GM12891 (cell line): Measurements from ENCODE around the gene MRNIP.

Source experiments
- DNase-seq: peaks from one replicate; pipeline ENCODE4 v3.0.0; 2011; ENCODE audit warnings: low spot score; ENCODE audit not compliant: insufficient read length
- FAIRE-seq: peaks from 2 replicates; lab custom pipeline; 2011; peaks lifted over from hg19 to GRCh38; lab: Jason Lieb, UNC
- PAX5 ChIP-seq: IDR thresholded peaks from 2 replicates; pipeline ENCODE4 v1.6.1; 2011; ENCODE audit warnings: low read length, moderate library complexity, mild to moderate bottlenecking; ENCODE audit not compliant: insufficient read depth, severe bottlenecking
- POLR2A ChIP-seq: IDR thresholded peaks from 2 replicates; pipeline ENCODE4 v1.6.1; 2011; ENCODE audit warnings: low read depth, low read length, control low read depth
- POLR2AphosphoS5 ChIP-seq: IDR thresholded peaks from 2 replicates; pipeline ENCODE4 v1.6.1; 2011; ENCODE audit warnings: low read depth, low read length, control low read depth
- POU2F2 ChIP-seq: IDR thresholded peaks from 2 replicates; pipeline ENCODE4 v1.6.1; 2011; ENCODE audit warnings: low read depth, mild to moderate bottlenecking, control low read depth, low read length, moderate library complexity
- SPI1 ChIP-seq: IDR thresholded peaks from 2 replicates; pipeline ENCODE4 v1.6.1; 2011; ENCODE audit warnings: low read depth, low read length, control low read depth
- TAF1 ChIP-seq: IDR thresholded peaks from 2 replicates; pipeline ENCODE4 v1.6.1; 2011; ENCODE audit warnings: low read depth, low read length, control low read depth

MRNIP gene

DNA sequence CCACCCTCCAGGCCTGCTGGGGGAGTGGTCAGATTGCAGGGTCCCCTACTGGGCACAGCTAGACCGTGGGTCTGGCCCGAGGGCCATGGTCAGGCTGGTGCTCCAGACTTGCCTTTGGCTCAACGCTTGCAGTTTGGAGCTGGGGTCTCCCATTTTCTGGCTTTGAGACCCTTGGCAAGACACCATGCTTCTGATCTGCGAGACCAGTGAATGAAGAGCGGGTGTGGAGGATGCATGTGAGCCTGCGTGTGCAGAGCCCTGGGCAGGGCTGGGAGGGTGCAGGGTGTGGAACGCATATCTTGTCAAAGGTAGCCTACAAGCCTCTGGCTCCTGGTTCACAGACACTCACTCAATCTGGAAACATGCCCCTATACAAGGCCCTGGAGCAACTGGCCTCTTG is 6.1 kb upstream of the MRNIP start:
- TF ChIP-seq PAX5 (no peak), POLR2AphosphoS5 (no peak), SPI1 (no peak), TAF1 (no peak), POU2F2 (no peak), POLR2A (no peak)
- FAIRE-seq (no peak), DNase-seq (no peak)

DNA sequence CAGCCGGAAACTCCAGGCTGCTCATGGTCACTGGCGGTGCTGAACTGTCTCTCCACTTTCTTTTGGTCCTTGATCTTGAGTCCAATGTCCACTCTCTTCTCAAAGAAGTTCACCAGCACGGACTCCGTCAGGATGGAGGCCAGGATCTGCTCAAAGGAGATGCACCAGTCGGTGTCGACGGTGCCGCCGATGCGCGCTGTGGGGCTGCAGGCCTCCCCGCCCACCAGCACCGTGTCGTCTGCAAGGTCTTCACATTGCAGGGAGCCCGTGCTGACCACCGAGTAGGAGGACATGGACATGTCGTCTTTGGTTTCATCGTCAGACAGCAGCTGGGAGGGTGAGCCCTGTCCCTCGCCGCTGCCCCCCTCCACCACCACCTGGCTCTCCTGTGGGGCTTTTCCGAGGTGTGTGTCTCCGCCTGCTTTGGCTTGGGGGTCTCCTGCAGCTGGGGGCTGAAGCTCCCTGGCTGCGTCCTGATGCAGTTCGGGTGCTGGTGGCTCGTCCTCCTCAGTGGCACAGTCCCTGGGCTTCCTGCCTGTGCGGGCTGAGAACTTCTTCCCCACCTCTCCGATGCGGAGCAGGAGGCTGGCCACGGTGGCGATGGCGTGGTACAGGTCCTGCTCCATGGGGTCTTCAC is 5.0 kb upstream of the MRNIP start:
- FAIRE-seq: no peak
- TF ChIP-seq PAX5: no peak
- no peak for TF ChIP-seq POU2F2
- no peak for TF ChIP-seq TAF1
- TF ChIP-seq POLR2AphosphoS5: no peak
- no peak for TF ChIP-seq SPI1
- TF ChIP-seq POLR2A: no peak
- DNase-seq: no peak

DNA sequence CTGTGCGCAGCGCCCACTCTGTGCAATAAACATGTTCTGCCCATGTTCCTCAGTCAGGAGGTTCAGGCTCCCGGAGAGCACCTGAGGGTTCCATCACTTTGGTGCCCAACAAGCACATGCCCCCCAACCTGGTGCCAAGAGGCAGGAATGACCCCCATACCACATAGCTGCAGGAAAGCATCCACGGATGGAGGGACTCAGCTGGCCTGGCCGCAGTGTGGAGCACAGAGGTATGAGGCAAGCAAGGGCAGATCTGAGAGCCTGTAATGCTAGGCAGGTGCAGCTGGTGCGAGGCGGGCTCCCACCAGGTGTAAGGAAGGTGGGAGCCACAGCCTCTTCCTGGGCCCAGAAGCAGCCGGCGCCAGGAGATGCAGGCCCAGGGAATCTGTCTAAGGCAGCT is 4.3 kb upstream of the MRNIP start:
- DNase-seq (no peak), FAIRE-seq (no peak)
- TF ChIP-seq PAX5 (no peak), SPI1 (no peak), TAF1 (no peak), POLR2A (no peak), POLR2AphosphoS5 (no peak), POU2F2 (no peak)

- FAIRE-seq (no peak), DNase-seq (no peak)
- TF ChIP-seq POLR2AphosphoS5 (no peak), TAF1 (no peak), POLR2A (no peak), SPI1 (no peak), POU2F2 (no peak), PAX5 (no peak)
These were observed 3.7 kb upstream of the MRNIP start for GRCh38 chr5:179862296-179862695.

DNA sequence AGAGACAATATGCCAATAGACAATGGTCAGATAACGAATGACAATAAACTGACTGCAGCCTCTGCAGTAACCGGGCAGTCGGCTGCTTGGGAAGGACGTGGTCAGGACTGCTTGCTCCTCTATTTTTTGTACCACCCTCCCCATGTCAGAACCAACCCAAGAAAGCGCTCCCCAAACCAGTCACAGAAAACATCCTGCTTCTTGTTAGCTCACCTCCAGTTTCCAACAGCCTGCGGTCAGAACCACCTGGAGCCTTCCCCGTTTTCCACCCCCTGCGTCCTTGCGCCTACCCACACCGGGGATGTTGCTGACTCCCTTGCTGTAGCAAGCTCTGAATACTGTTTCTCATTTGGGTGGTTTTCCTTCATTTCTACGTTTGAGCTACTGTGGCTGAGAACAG is 1.7 kb upstream of the MRNIP start:
- FAIRE-seq (no peak), DNase-seq (no peak)

DNA sequence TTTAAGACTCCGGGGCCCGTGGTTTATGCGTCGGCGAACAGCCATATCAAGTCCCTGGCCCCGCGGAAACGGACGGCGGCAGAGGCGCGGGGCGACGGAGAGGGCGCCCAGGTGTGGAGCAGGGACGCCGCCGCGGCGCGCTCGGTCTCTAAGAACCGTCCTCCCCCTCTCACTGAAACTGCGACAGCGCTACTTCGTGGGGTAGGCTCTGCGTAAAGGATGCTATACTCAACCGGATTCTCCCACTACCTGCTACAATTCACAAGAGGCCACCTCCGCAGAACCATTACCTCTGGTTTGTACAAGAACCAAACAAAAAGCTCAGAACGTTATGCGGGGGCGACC is 404 bp downstream of the MRNIP start:
- FAIRE-seq (peak; percentile 63), DNase-seq (no peak)
- TF ChIP-seq SPI1: no peak
- TF ChIP-seq POLR2A: 0 out of 2 replicates have a peak, but pooled peaks have one; percentile 21

More for the DNA sequence above, 1.7 kb upstream of the MRNIP start:
- no peak for TF ChIP-seq TAF1
- TF ChIP-seq POLR2AphosphoS5: no peak
- no peak for TF ChIP-seq POU2F2
- TF ChIP-seq PAX5: no peak
- TF ChIP-seq POLR2A: no peak
- no peak for TF ChIP-seq SPI1

- no peak for TF ChIP-seq SPI1
- no peak for TF ChIP-seq POU2F2
- no peak for TF ChIP-seq TAF1
- TF ChIP-seq POLR2AphosphoS5: no peak
- no peak for TF ChIP-seq PAX5
- no peak for TF ChIP-seq POLR2A
- FAIRE-seq: no peak
- DNase-seq: no peak
These were observed 4.3 kb downstream of the MRNIP start for GRCh38 chr5:179854356-179854755.

GRCh38 chr5:179852993-179853547 is 5.5 kb downstream of the MRNIP start:
- FAIRE-seq: peak; percentile 94
- TF ChIP-seq POLR2AphosphoS5 (no peak), PAX5 (no peak), POU2F2 (peak; percentile 97), SPI1 (peak; percentile 94), TAF1 (no peak), POLR2A (no peak)

DNA sequence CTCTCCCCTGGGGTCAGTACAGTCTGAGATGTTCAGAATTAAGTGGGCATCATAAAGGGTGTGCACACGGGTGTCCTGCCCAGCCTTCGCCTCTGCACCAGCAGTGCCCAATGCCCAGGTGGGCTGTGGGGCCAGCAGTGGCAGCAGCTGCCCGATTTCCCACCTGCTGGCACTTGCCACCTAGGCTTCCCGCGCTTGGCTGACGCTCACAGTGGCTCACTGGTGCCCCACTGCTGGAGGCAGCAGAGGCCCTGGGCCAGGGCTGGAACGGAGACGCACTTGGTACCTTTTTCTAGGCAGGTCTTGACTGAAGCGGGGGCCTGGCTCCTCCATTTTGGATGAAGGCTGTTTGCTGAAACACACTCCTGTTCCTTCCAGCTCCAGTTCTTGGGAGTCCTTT is 17.0 kb downstream of the MRNIP start:
- TF ChIP-seq POLR2A (no peak), SPI1 (no peak), POU2F2 (no peak), TAF1 (no peak), PAX5 (no peak), POLR2AphosphoS5 (no peak)
- no peak for FAIRE-seq
- no peak for DNase-seq

More at GRCh38 chr5:179852993-179853547, 5.5 kb downstream of the MRNIP start:
- DNase-seq: no peak

DNA sequence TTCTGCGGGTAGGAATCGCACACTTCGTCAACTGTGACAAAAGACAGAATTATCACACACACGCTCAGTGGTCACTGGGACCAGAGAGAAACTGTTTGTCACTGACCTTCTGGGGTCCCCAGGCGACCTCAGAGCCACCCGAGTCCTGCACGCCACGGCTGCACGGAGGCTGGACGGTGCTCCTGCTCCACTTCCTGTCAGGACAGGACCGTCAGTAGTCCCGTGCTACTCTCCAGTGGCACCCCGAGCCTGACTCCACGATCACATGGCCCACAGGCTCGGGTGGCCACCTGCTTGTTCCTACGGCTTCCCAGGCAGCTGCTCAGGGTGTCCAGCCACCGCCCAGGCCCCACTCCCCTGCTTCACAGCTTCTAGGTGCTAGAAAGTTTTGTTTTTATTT is 17.9 kb downstream of the MRNIP start:
- no peak for FAIRE-seq
- TF ChIP-seq POLR2A: no peak
- DNase-seq: no peak
